Upper lobe of right lung (tissue), 1 donor: ENCODE data around the gene CD40. TPM values are rescaled to one million over a fixed set of nuclear protein-coding genes. Genes with fewer than 3 reads are reported as not detected.

Experiments
- ATAC-seq: fragments of 200-7000 bp; cut with Tn5 transposase; one replicate; pipeline ENCODE4 v1.9.1; 2020; ENCODE audit warnings: mild to moderate bottlenecking, moderate library complexity
- DNase-seq: peaks from one replicate; pipeline ENCODE4 v3.0.0-alpha.2; 2020
- H3K27ac ChIP-seq: fragments of 200-600 bp; one replicate; pipeline ENCODE4 v1.8.0; 2022
- H3K27me3 ChIP-seq: fragments of 200-600 bp; one replicate; pipeline ENCODE4 v1.8.0; 2022; ENCODE audit warnings: mild to moderate bottlenecking
- H3K36me3 ChIP-seq: fragments of 200-600 bp; one replicate; pipeline ENCODE4 v1.8.0; 2022
- H3K4me1 ChIP-seq: fragments of 200-600 bp; one replicate; pipeline ENCODE4 v1.8.0; 2022
- H3K4me3 ChIP-seq: fragments of 200-600 bp; one replicate; pipeline ENCODE4 v1.8.0; 2022; ENCODE audit warnings: mild to moderate bottlenecking
- H3K9me3 ChIP-seq: fragments of 200-600 bp; one replicate; pipeline ENCODE4 v1.8.0; 2022
- CTCF ChIP-seq: fragments of 200-600 bp; IDR thresholded peaks from one replicate; pipeline ENCODE4 v1.8.0; 2022; ENCODE audit warnings: antibody characterized with exemption
- intact Hi-C: fragments of 100-400 bp; cut with DNase I; formaldehyde crosslinking; loops from one replicate; pipeline ENCODE4 v1.11.0; 2022
- total RNA-seq: library from RNA; stranded (reverse); fragmentation: NEBNext Ultra II Directional; extraction: Animal tissue kit (Norgen Biotek cat#: 25700); gene quantifications from one replicate; pipeline ENCODE4 v1.2.1, GENCODE V29; 2021
- donor health status: DM: no; HTN: yes; CAD: no; lungs with severe emphysema.

Gene CD40
- total RNA-seq, 1 donor from 2014 or later = 36.8 TPM

- Histone ChIP-seq H3K36me3 (peaks cover 9% of the 10 kb centered on the region), H3K4me1 (peaks cover 88% of the 10 kb centered on the region), H3K4me3 (no peak overlapping the region), H3K27me3 (no peaks in the 10 kb centered on the region), H3K27ac (no peak overlapping the region), H3K9me3 (no peaks in the 10 kb centered on the region)
- no peak for ATAC-seq
- DNase-seq = no peak
- intact Hi-C loops = no loop called here
- no peak for TF ChIP-seq CTCF
Observed at GRCh38 chr20:46083531-46084061, 34.5 kb upstream of the CD40 start.

- no peak for ATAC-seq
- Histone ChIP-seq H3K27me3 (no peaks in the 10 kb centered on the region), H3K27ac (no peak overlapping the region)
Observed at GRCh38 chr20:46084805-46085178, 33.3 kb upstream of the CD40 start.

GRCh38 chr20:46085179-46085851, 32.8 kb upstream of the CD40 start:
- intact Hi-C loops = no loop called here
- TF ChIP-seq CTCF = no peak

More at GRCh38 chr20:46084805-46085178, 33.3 kb upstream of the CD40 start:
- intact Hi-C loops = no loop called here
- no peaks in the 10 kb centered on the region for H3K36me3 ChIP-seq
- no peak overlapping the region for H3K4me3 ChIP-seq
- DNase-seq = no peak
- TF ChIP-seq CTCF = no peak
- H3K4me1 ChIP-seq = peaks cover 88% of the 10 kb centered on the region
- H3K9me3 ChIP-seq = no peaks in the 10 kb centered on the region

GRCh38 chr20:46087161-46087560, 31.0 kb upstream of the CD40 start:
- ATAC-seq (no peak), DNase-seq (no peak)
- Histone ChIP-seq H3K27me3 (no peaks in the 10 kb centered on the region), H3K36me3 (no peaks in the 10 kb centered on the region), H3K9me3 (no peaks in the 10 kb centered on the region), H3K4me3 (no peak overlapping the region), H3K27ac (no peak overlapping the region), H3K4me1 (peaks cover 70% of the 10 kb centered on the region)
- peak; percentile 39 for TF ChIP-seq CTCF
- intact Hi-C loops = no loop called here

More at GRCh38 chr20:46085179-46085851, 32.8 kb upstream of the CD40 start:
- no peak for ATAC-seq
- DNase-seq = no peak
- no peak overlapping the region for H3K27ac ChIP-seq
- peaks cover 84% of the 10 kb centered on the region for H3K4me1 ChIP-seq
- no peaks in the 10 kb centered on the region for H3K9me3 ChIP-seq
- no peaks in the 10 kb centered on the region for H3K27me3 ChIP-seq
- no peaks in the 10 kb centered on the region for H3K36me3 ChIP-seq
- no peak overlapping the region for H3K4me3 ChIP-seq

- no peak for ATAC-seq
- Histone ChIP-seq H3K4me3 (peak overlapping the region; percentile 85), H3K4me1 (peaks cover 56% of the 10 kb centered on the region), H3K36me3 (no peaks in the 10 kb centered on the region), H3K27me3 (no peaks in the 10 kb centered on the region), H3K9me3 (no peaks in the 10 kb centered on the region), H3K27ac (peak overlapping the region; percentile 99)
- intact Hi-C loops = no loop called here
- DNase-seq = no peak
- TF ChIP-seq CTCF = no peak
Observed at GRCh38 chr20:46088409-46089166, 29.5 kb upstream of the CD40 start.
